ENCODE measurements around the gene LRRK1.
"Not testable (repeated sequence)": the region's sequence is repeated elsewhere in the genome, so short reads cannot be mapped to it uniquely, and the experiment has no call there.

The LRRK1 gene

GRCh38 chr15:101092867-101093202, 173.7 kb downstream of the LRRK1 start:
- H3K27me3 ChIP-seq (ENCODE audit: control insufficient read depth, low read length): peaks cover 4% of the 10 kb centered on the region; the same call in 1 of the 2 replicates
- no peak overlapping the region for H3K4me3 ChIP-seq (ENCODE audit: low read length)
- TF ChIP-seq, protein P1, sequence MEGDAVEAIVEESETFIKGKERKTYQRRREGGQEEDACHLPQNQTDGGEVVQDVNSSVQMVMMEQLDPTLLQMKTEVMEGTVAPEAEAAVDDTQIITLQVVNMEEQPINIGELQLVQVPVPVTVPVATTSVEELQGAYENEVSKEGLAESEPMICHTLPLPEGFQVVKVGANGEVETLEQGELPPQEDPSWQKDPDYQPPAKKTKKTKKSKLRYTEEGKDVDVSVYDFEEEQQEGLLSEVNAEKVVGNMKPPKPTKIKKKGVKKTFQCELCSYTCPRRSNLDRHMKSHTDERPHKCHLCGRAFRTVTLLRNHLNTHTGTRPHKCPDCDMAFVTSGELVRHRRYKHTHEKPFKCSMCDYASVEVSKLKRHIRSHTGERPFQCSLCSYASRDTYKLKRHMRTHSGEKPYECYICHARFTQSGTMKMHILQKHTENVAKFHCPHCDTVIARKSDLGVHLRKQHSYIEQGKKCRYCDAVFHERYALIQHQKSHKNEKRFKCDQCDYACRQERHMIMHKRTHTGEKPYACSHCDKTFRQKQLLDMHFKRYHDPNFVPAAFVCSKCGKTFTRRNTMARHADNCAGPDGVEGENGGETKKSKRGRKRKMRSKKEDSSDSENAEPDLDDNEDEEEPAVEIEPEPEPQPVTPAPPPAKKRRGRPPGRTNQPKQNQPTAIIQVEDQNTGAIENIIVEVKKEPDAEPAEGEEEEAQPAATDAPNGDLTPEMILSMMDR (IDR thresholded peaks at IDR 0.05; ENCODE audit: low read depth, low read length, poor library complexity, severe bottlenecking): no peak
- TF ChIP-seq EZH2phosphoT487 (IDR thresholded peaks at IDR 0.05; ENCODE audit: borderline replicate concordance, low read length): no peak
- H4K20me1 ChIP-seq (ENCODE audit: control insufficient read depth, insufficient read depth, low read depth, low read length): no peaks in the 10 kb centered on the region; the same call in 1 of the 2 replicates
- H3K4me1 ChIP-seq (ENCODE audit: control insufficient read depth, low read length): peaks cover 3% of the 10 kb centered on the region; the same call in 1 of the 2 replicates
- H3K9me3 ChIP-seq (ENCODE audit: control insufficient read depth, insufficient read depth, low read length): no peaks in the 10 kb centered on the region
- no peaks in the 10 kb centered on the region for H3K9me2 ChIP-seq (replicated peaks; ENCODE audit: control insufficient read depth, low read length)
- no peaks in the 10 kb centered on the region for H3K79me2 ChIP-seq (ENCODE audit: control insufficient read depth, low read length)
- H3K4me2 ChIP-seq (ENCODE audit: low read length): no peak overlapping the region
- no peaks in the 10 kb centered on the region for H3K36me3 ChIP-seq (ENCODE audit: control insufficient read depth, low read length)
- H3F3A ChIP-seq (ENCODE audit: control insufficient read depth, insufficient read depth): no peaks in the 10 kb centered on the region
- no peak overlapping the region for H3K27ac ChIP-seq (ENCODE audit: low read depth, low read length)

DNA sequence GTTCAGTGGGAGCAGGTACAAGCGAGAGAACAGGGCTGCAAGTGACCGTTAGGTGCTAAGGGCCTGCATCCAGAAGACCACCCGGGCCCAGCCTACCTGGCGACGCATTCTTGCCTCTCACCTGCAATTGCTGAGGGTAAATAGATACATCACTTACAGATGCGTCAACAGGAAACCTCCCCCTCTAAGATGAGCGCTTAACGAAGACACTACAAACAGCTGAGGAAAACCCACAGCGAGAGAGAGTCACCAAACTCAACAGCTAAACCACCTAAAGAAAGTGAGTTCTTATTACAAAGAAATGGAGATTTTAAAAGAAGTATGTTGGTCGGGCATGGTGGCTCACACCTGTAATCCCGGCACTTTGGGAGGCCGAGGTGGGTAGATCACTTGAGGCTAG, 174.8 kb downstream of the LRRK1 start:
- Histone ChIP-seq H3K4me1 (ENCODE audit: control insufficient read depth, low read length) (peaks cover under 1% of the 10 kb centered on the region; the same call in 1 of the 2 replicates), H3K4me2 (ENCODE audit: low read length) (no peak overlapping the region), H4K20me1 (ENCODE audit: control insufficient read depth, insufficient read depth, low read depth, low read length) (no peaks in the 10 kb centered on the region), H3K4me3 (ENCODE audit: low read length) (no peak overlapping the region), H3K36me3 (ENCODE audit: control insufficient read depth, low read length) (no peaks in the 10 kb centered on the region), H3K9me3 (ENCODE audit: control insufficient read depth, insufficient read depth, low read length) (no peaks in the 10 kb centered on the region), H3K27ac (ENCODE audit: low read depth, low read length) (no peak overlapping the region), H3F3A (ENCODE audit: control insufficient read depth, insufficient read depth) (no peaks in the 10 kb centered on the region), H3K9me2 (replicated peaks; ENCODE audit: control insufficient read depth, low read length) (no peaks in the 10 kb centered on the region), H3K27me3 (ENCODE audit: control insufficient read depth, low read length) (peaks cover 4% of the 10 kb centered on the region; the same call in 1 of the 2 replicates), H3K79me2 (ENCODE audit: control insufficient read depth, low read length) (no peaks in the 10 kb centered on the region)
- TF ChIP-seq, protein P1 (IDR thresholded peaks at IDR 0.05; ENCODE audit: low read depth, low read length, poor library complexity, severe bottlenecking): no peak
- TF ChIP-seq EZH2phosphoT487 (IDR thresholded peaks at IDR 0.05; ENCODE audit: borderline replicate concordance, low read length): no peak

- not testable (repeated sequence) for H3K4me2 ChIP-seq (ENCODE audit: low read length); H3K4me3 ChIP-seq (ENCODE audit: low read length); H3K27me3 ChIP-seq (ENCODE audit: control insufficient read depth, low read length); H3K4me1 ChIP-seq (ENCODE audit: control insufficient read depth, low read length); H3K79me2 ChIP-seq (ENCODE audit: control insufficient read depth, low read length); H3K9me3 ChIP-seq (ENCODE audit: control insufficient read depth, insufficient read depth, low read length); H4K20me1 ChIP-seq (ENCODE audit: control insufficient read depth, insufficient read depth, low read depth, low read length); H3K27ac ChIP-seq (ENCODE audit: low read depth, low read length); H3F3A ChIP-seq (ENCODE audit: control insufficient read depth, insufficient read depth); H3K9me2 ChIP-seq (replicated peaks; ENCODE audit: control insufficient read depth, low read length); H3K36me3 ChIP-seq (ENCODE audit: control insufficient read depth, low read length)
These were observed 176.7 kb downstream of the LRRK1 start for GRCh38 chr15:101095796-101096406.

GRCh38 chr15:101097111-101097510, 178.0 kb downstream of the LRRK1 start:
- no peaks in the 10 kb centered on the region for H3K4me1 ChIP-seq (ENCODE audit: control insufficient read depth, low read length)
- peaks cover 4% of the 10 kb centered on the region; the same call in 1 of the 2 replicates for H3K27me3 ChIP-seq (ENCODE audit: control insufficient read depth, low read length)
- H3F3A ChIP-seq (ENCODE audit: control insufficient read depth, insufficient read depth): no peaks in the 10 kb centered on the region
- H3K9me2 ChIP-seq (replicated peaks; ENCODE audit: control insufficient read depth, low read length): no peaks in the 10 kb centered on the region
- peaks cover 8% of the 10 kb centered on the region; the same call in 1 of the 2 replicates for H3K9me3 ChIP-seq (ENCODE audit: control insufficient read depth, insufficient read depth, low read length)
- H3K79me2 ChIP-seq (ENCODE audit: control insufficient read depth, low read length): no peaks in the 10 kb centered on the region
- H3K4me3 ChIP-seq (ENCODE audit: low read length): no peak overlapping the region
- H3K27ac ChIP-seq (ENCODE audit: low read depth, low read length): no peak overlapping the region
- H3K4me2 ChIP-seq (ENCODE audit: low read length): no peak overlapping the region
- no peaks in the 10 kb centered on the region for H4K20me1 ChIP-seq (ENCODE audit: control insufficient read depth, insufficient read depth, low read depth, low read length)
- TF ChIP-seq, protein P1 (IDR thresholded peaks at IDR 0.05; ENCODE audit: low read depth, low read length, poor library complexity, severe bottlenecking): no peak
- no peak for TF ChIP-seq EZH2phosphoT487 (IDR thresholded peaks at IDR 0.05; ENCODE audit: borderline replicate concordance, low read length)
- no peaks in the 10 kb centered on the region for H3K36me3 ChIP-seq (ENCODE audit: control insufficient read depth, low read length)

Data from DOHH2 (cell line).